Progenitor cell of endocrine pancreas (in vitro differentiated cells): ENCODE results near the gene NNMT. TPM values are rescaled to one million over a fixed set of nuclear protein-coding genes. Genes with fewer than 3 reads are reported as not detected.

Source experiments
- DNase-seq: peaks from one replicate; pipeline ENCODE4 v3.0.0; 2021; ENCODE audit warnings: low spot score; ENCODE audit not compliant: unreplicated experiment
- H3K27ac Mint-ChIP-seq: 2 replicates; pipeline ENCODE4 v1.8.0; 2021; ENCODE audit warnings: mild to moderate bottlenecking, moderate library complexity, mixed read lengths
- H3K27me3 Mint-ChIP-seq: 2 replicates; pipeline ENCODE4 v1.8.0; 2021; ENCODE audit warnings: mixed read lengths
- H3K36me3 Mint-ChIP-seq: 2 replicates; pipeline ENCODE4 v1.8.0; 2022; ENCODE audit warnings: mixed read lengths; ENCODE audit not compliant: insufficient read depth
- H3K4me1 Mint-ChIP-seq: 2 replicates; pipeline ENCODE4 v1.8.0; 2021; ENCODE audit warnings: low read depth, mixed read lengths
- H3K4me3 Mint-ChIP-seq: 2 replicates; pipeline ENCODE4 v1.8.0; 2021; ENCODE audit warnings: low read depth, mild to moderate bottlenecking, moderate library complexity, mixed read lengths
- H3K9me3 Mint-ChIP-seq: 2 replicates; pipeline ENCODE4 v1.8.0; 2021; ENCODE audit warnings: low read depth, mixed read lengths
- total RNA-seq: library from RNA; stranded (reverse); gene quantifications from 2 replicates; pipeline ENCODE4 v1.2.1, GENCODE V29; 2021
- TF ChIP-seq, protein P1 (sequence below): fragments of 200-600 bp; sonication (generic); IDR thresholded peaks from one replicate; pipeline ENCODE4 v1.5.0; 2021; ENCODE audit warnings: antibody characterized with exemption, mild to moderate bottlenecking; ENCODE audit not compliant: unreplicated experiment

NNMT gene
- total RNA-seq, 1 donor from 2014 or later: 2.4 TPM

- TF ChIP-seq, protein P1, sequence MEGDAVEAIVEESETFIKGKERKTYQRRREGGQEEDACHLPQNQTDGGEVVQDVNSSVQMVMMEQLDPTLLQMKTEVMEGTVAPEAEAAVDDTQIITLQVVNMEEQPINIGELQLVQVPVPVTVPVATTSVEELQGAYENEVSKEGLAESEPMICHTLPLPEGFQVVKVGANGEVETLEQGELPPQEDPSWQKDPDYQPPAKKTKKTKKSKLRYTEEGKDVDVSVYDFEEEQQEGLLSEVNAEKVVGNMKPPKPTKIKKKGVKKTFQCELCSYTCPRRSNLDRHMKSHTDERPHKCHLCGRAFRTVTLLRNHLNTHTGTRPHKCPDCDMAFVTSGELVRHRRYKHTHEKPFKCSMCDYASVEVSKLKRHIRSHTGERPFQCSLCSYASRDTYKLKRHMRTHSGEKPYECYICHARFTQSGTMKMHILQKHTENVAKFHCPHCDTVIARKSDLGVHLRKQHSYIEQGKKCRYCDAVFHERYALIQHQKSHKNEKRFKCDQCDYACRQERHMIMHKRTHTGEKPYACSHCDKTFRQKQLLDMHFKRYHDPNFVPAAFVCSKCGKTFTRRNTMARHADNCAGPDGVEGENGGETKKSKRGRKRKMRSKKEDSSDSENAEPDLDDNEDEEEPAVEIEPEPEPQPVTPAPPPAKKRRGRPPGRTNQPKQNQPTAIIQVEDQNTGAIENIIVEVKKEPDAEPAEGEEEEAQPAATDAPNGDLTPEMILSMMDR: no peak
Observed at GRCh38 chr11:114259551-114259983, 36.6 kb upstream of the NNMT start.

GRCh38 chr11:114260077-114260476 is 36.1 kb upstream of the NNMT start:
- H3K4me3 Mint-ChIP-seq: no peak overlapping the region
- H3K27ac Mint-ChIP-seq: no peak overlapping the region
- H3K36me3 Mint-ChIP-seq: no peaks in the 10 kb centered on the region
- H3K9me3 Mint-ChIP-seq: no peaks in the 10 kb centered on the region
- H3K27me3 Mint-ChIP-seq: no peaks in the 10 kb centered on the region
- TF ChIP-seq, protein P1: no peak
- DNase-seq: no peak
- H3K4me1 Mint-ChIP-seq: peaks cover 38% of the 10 kb centered on the region

More at GRCh38 chr11:114259551-114259983, 36.6 kb upstream of the NNMT start:
- Mint-ChIP-seq H3K4me1 (peaks cover 39% of the 10 kb centered on the region), H3K27me3 (no peaks in the 10 kb centered on the region), H3K27ac (no peak overlapping the region), H3K9me3 (no peaks in the 10 kb centered on the region), H3K4me3 (no peak overlapping the region), H3K36me3 (no peaks in the 10 kb centered on the region)
- no peak for DNase-seq

DNA sequence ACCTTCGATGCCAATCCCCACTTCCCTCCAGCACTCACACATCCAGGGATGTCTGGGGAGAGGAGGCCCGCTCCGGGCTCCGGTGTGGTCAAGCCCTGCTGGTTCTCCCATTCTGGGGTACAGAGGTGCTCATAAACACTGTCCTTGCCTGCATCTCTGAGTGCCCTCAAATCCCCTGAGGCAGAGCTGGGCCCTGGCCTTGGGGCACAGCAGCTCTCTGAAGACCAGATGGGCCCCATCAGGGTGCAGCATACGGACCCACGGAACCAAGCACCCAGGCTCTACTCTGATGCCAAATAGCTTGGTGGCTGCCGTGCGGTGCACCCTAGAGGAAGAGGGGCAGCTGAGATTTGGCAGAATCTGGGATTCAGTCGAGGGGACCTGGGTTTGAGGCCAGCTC is 35.7 kb upstream of the NNMT start:
- no peak overlapping the region for H3K27ac Mint-ChIP-seq
- no peaks in the 10 kb centered on the region for H3K27me3 Mint-ChIP-seq
- H3K4me3 Mint-ChIP-seq: no peak overlapping the region
- H3K9me3 Mint-ChIP-seq: no peaks in the 10 kb centered on the region
- DNase-seq: no peak
- H3K4me1 Mint-ChIP-seq: peaks cover 34% of the 10 kb centered on the region
- TF ChIP-seq, protein P1: no peak
- no peaks in the 10 kb centered on the region for H3K36me3 Mint-ChIP-seq

DNA sequence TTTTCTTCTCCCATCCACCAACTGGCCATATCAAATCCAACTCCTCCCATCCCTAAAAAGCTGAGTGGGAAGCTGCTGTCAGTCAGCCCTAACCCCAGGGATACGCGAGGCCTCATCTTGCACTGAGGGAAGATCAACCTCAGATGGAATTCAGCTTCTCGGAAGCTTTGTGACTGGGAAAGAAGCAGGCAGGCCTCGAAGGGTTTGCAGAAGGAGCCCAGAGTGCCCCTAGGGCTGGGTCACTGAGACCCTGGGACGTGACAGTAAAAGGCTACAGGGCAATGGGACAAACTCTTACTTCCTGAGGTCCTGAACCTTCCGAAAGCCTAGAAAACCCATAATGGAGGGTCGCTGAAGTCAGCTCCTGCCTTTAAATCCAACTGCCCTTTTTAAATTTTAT is 34.4 kb upstream of the NNMT start:
- Mint-ChIP-seq H3K36me3 (no peaks in the 10 kb centered on the region), H3K27me3 (no peaks in the 10 kb centered on the region), H3K4me3 (no peak overlapping the region), H3K4me1 (peaks cover 26% of the 10 kb centered on the region), H3K9me3 (no peaks in the 10 kb centered on the region), H3K27ac (no peak overlapping the region)
- TF ChIP-seq, protein P1: no peak
- no peak for DNase-seq

GRCh38 chr11:114262681-114263512 is 33.3 kb upstream of the NNMT start:
- no peak overlapping the region for H3K4me3 Mint-ChIP-seq
- no peaks in the 10 kb centered on the region for H3K36me3 Mint-ChIP-seq
- no peaks in the 10 kb centered on the region for H3K27me3 Mint-ChIP-seq
- DNase-seq: no peak
- TF ChIP-seq, protein P1: peak; percentile 72
- H3K27ac Mint-ChIP-seq: no peak overlapping the region
- H3K4me1 Mint-ChIP-seq: peaks cover 16% of the 10 kb centered on the region
- no peaks in the 10 kb centered on the region for H3K9me3 Mint-ChIP-seq
